OCI-LY7 (cell line): ENCODE data around the gene RNF215. TPM values are rescaled to one million over a fixed set of nuclear protein-coding genes. Genes with fewer than 3 reads are reported as not detected.

ENCODE experiments used
- BruUV-seq: library from RNA; stranded (reverse); fragments of 400-500 nt; replicated peaks from 2 replicates; lab custom pipeline; 2021; lab: Mats Ljungman, UMichigan
- CTCF ChIA-PET: fragments of 300-600 bp; sonication (Branson Sonifier 250); formaldehyde crosslinking; loops from one replicate; lab custom pipeline; 2022; ENCODE audit warnings: antibody characterized with exemption; ENCODE audit not compliant: unreplicated experiment; lab: Charles Lee
- POLR2A ChIA-PET: fragments of 300-600 bp; sonication (Branson Sonifier 250); formaldehyde crosslinking; loops from one replicate; lab custom pipeline; 2022; ENCODE audit warnings: antibody characterized with exemption; lab: Charles Lee
- DNase-seq: peaks from one replicate; pipeline ENCODE4 v3.0.0-alpha.2; 2015; ENCODE audit warnings: low spot score
- H2AFZ ChIP-seq: fragments of 200-600 bp; sonication (generic), shearing (Covaris generic); 2 replicates; pipeline ENCODE4 v1.6.1; 2014; ENCODE audit warnings: mild to moderate bottlenecking, antibody characterized with exemption, low read length, moderate library complexity
- H3K27ac ChIP-seq: fragments of 200-600 bp; sonication (generic); 2 replicates; pipeline ENCODE4 v1.5.1; 2014; ENCODE audit warnings: mixed run types, low read depth, mild to moderate bottlenecking, moderate library complexity, low read length, inconsistent platforms; ENCODE audit not compliant: poor library complexity, severe bottlenecking
- H3K36me3 ChIP-seq: fragments of 200-600 bp; sonication (generic); 2 replicates; pipeline ENCODE4 v1.6.1; 2014; ENCODE audit warnings: mild to moderate bottlenecking, antibody characterized with exemption, low read length, moderate library complexity, mixed read lengths; ENCODE audit not compliant: insufficient read depth
- H3K4me1 ChIP-seq: fragments of 200-600 bp; sonication (generic); 2 replicates; pipeline ENCODE4 v1.5.1; 2014; ENCODE audit warnings: mild to moderate bottlenecking, low read length; ENCODE audit not compliant: insufficient read depth, poor library complexity, severe bottlenecking
- H3K4me2 ChIP-seq: fragments of 200-600 bp; sonication (generic); 2 replicates; pipeline ENCODE4 v1.6.1; 2014; ENCODE audit warnings: mild to moderate bottlenecking, low read length
- H3K4me3 ChIP-seq: fragments of 200-600 bp; sonication (generic); 2 replicates; pipeline ENCODE4 v1.5.1; 2014; ENCODE audit warnings: mild to moderate bottlenecking, low read depth, low read length; ENCODE audit not compliant: poor library complexity, severe bottlenecking
- H3K79me2 ChIP-seq: fragments of 200-600 bp; sonication (generic); 2 replicates; pipeline ENCODE4 v1.6.1; 2016; ENCODE audit warnings: low read depth, mild to moderate bottlenecking, low read length, moderate library complexity, mixed read lengths; ENCODE audit not compliant: insufficient read depth
- H3K9me2 ChIP-seq: fragments of 200-600 bp; sonication (generic); 2 replicates; pipeline ENCODE4 v1.6.1; 2016; ENCODE audit warnings: mild to moderate bottlenecking, low read length, mixed read lengths; ENCODE audit not compliant: insufficient read depth
- H3K9me3 ChIP-seq: fragments of 200-600 bp; sonication (generic); 2 replicates; pipeline ENCODE4 v1.6.1; 2014; ENCODE audit warnings: mild to moderate bottlenecking, mixed run types, low read length, mixed read lengths
- H4K20me1 ChIP-seq: fragments of 200-600 bp; sonication (generic); 2 replicates; pipeline ENCODE4 v1.6.1; 2014; ENCODE audit warnings: mild to moderate bottlenecking, antibody characterized with exemption, low read length, moderate library complexity, mixed read lengths; ENCODE audit not compliant: insufficient read depth
- EZH2phosphoT487 ChIP-seq: fragments of 200-600 bp; sonication (generic); IDR thresholded peaks from 2 replicates; pipeline ENCODE4 v1.6.1; 2018; ENCODE audit warnings: low read depth, borderline replicate concordance, mild to moderate bottlenecking, mixed run types, antibody characterized with exemption, low read length, moderate library complexity, mixed read lengths
- intact Hi-C: fragments of 100-400 bp; cut with micrococcal nuclease; formaldehyde crosslinking; loops from one replicate; pipeline ENCODE4 v1.10.0; 2022; ENCODE audit not compliant: unreplicated experiment
- total RNA-seq, 2 experiments: library from RNA; depleted of rRNA in 1 of 2; stranded (reverse); fragments of >200 nt in 1 of 2; shearing (Covaris generic) in 1 of 2; gene quantifications; 2 replicates each; pipeline ENCODE4 v1.2.3, GENCODE V29; 2014 to 2022
- TF ChIP-seq, protein P1 (sequence below): fragments of 200-600 bp; sonication (generic); conservative IDR thresholded peaks from 2 replicates; pipeline ENCODE4 v1.5.1; 2014; ENCODE audit warnings: mild to moderate bottlenecking, antibody characterized with exemption, low read length, moderate library complexity, mixed read lengths

Gene RNF215
- total RNA-seq, 2 experiments from 2014 or later = 8.0 to 13.8 TPM

DNA sequence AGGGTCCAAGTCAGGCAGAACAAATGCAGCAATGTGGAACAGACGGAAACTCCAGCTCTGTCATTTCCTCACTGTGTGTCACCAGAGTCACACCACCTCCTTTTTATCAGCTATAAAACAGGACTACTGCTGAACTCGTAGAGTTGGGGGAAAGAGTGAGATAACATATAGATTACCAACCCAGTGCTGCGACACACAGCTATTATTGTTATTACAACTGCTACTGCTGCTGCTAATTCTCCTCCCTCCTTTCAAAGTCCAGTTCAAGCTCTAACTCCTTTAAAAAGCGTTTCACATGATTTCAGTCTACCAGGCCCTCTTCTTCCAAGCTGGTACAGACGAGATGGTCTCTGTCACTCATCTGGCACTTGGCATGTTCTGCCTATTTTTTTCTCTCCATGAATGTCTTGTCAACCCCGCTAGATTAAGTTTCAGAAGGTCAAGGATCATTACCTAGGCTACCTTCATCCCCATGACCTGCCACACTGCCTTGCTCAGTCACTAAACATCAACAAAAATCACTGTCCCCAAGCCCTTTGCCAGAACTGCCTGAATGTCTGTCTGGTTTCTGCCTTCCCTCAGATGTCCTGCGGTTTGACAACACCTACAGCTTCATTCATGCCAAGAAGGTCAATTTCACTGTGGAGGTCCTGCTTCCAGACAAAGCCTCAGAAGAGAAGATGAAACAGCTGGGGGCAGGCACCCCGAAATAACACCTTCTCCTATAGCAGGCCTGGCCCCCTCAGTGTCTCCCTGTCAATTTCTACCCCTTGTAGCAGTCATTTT lies 34.7 kb upstream of the RNF215 start:
- no peak for DNase-seq
- TF ChIP-seq, protein P1, sequence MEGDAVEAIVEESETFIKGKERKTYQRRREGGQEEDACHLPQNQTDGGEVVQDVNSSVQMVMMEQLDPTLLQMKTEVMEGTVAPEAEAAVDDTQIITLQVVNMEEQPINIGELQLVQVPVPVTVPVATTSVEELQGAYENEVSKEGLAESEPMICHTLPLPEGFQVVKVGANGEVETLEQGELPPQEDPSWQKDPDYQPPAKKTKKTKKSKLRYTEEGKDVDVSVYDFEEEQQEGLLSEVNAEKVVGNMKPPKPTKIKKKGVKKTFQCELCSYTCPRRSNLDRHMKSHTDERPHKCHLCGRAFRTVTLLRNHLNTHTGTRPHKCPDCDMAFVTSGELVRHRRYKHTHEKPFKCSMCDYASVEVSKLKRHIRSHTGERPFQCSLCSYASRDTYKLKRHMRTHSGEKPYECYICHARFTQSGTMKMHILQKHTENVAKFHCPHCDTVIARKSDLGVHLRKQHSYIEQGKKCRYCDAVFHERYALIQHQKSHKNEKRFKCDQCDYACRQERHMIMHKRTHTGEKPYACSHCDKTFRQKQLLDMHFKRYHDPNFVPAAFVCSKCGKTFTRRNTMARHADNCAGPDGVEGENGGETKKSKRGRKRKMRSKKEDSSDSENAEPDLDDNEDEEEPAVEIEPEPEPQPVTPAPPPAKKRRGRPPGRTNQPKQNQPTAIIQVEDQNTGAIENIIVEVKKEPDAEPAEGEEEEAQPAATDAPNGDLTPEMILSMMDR = no peak
- no peak for TF ChIP-seq EZH2phosphoT487
- peaks cover 39% of the 10 kb centered on the region; the same call in 1 of the 2 replicates for H3K79me2 ChIP-seq
- ChIA-PET CTCF (no interaction called here), POLR2A (interaction anchor here (0.6 to 5.5 kb wide), 5 partner anchors 9 to 301 kb away, joined by 3 to 48 read pairs (median 3); no protein-coding TSS in a partner anchor)
- H3K36me3 ChIP-seq = peaks cover 37% of the 10 kb centered on the region
- no peak overlapping the region for H3K27ac ChIP-seq
- no peaks in the 10 kb centered on the region for H3K9me3 ChIP-seq
- peaks cover 33% of the 10 kb centered on the region for H3K4me1 ChIP-seq
- intact Hi-C loops = loop anchor here (5.0 to 10.0 kb wide), 3 partner anchors 655 to 1157 kb away; partner anchors contain the start of genes AP1B1, EWSR1, RHBDD3 and UQCR10
- H2AFZ ChIP-seq = no peak overlapping the region
- H3K4me3 ChIP-seq = peak overlapping the region; percentile 93
- peak overlapping the region; percentile 87 for H3K4me2 ChIP-seq
- BruUV-seq = no TSS peak
- no peaks in the 10 kb centered on the region for H3K9me2 ChIP-seq
- no peaks in the 10 kb centered on the region for H4K20me1 ChIP-seq

GRCh38 chr22:30420347-30421125 lies 33.3 kb upstream of the RNF215 start:
- CTCF ChIA-PET = no interaction called here

More at GRCh38 chr22:30420347-30421125, 33.3 kb upstream of the RNF215 start:
- Histone ChIP-seq H2AFZ (no peak overlapping the region), H3K79me2 (peaks cover 25% of the 10 kb centered on the region; the same call in 1 of the 2 replicates), H3K4me1 (peaks cover 26% of the 10 kb centered on the region), H3K27ac (no peak overlapping the region), H3K4me3 (no peak overlapping the region), H3K36me3 (peaks cover 41% of the 10 kb centered on the region), H4K20me1 (no peaks in the 10 kb centered on the region), H3K4me2 (no peak overlapping the region), H3K9me3 (no peaks in the 10 kb centered on the region), H3K9me2 (no peaks in the 10 kb centered on the region)
- TF ChIP-seq, protein P1 = no peak
- TF ChIP-seq EZH2phosphoT487 = no peak
- POLR2A ChIA-PET = no interaction called here
- no peak for DNase-seq
- intact Hi-C loops = loop anchor here (5.0 to 10.0 kb wide), 3 partner anchors 653 to 1156 kb away; partner anchors contain the start of genes AP1B1, EWSR1, RHBDD3 and UQCR10
- TSS peak; percentile 11 for BruUV-seq
